NCI-H748 treated with DMSO at 0.1 percent for 48 hours (cell line): ENCODE results near the gene KIAA1549.
"Not testable (repeated sequence)": the region's sequence is repeated elsewhere in the genome, so short reads cannot be mapped to it uniquely, and the experiment has no call there.

Experiments used
- DNase-seq: peaks from one replicate; lab custom pipeline; 2025; lab: John Stamatoyannopoulos, UW

Gene KIAA1549

DNA sequence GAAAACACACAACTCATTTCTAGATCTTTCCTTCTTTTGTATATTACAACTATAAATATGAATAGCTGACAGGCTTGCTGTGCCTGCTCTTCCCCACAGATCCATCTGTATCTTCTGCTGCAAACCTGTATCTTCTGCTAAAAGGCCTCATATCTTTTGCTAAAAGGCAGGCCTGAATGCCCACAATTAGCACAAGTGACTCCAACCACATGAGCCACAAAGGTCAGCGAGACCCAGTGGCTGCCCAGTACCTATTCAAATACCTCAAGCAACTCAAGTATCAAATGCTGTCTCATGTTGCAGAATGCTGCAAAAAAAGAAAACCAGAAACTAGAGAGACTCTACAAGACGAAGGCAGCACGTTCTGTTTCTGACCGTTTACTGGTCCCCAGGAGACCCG lies 128.7 kb downstream of the KIAA1549 start:
- DNase-seq = no peak

DNA sequence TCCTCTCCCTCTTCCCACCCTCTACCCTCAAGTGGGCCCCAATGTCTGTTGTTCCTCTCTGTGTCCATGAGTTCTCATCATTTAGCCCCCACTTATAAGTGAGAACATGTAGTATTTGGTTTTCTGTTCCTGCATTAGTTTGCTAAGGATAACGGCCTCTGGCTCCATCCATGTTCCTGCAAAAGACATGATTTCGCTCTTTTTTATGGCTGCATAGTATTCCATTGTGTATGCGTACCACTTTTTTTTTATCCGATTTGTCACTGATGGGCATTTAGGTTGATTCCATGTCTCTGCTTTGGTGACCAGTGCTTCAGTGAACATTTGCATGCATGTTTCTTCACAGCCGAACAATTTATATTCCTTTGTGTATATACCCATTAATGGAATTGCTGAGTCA lies 131.5 kb downstream of the KIAA1549 start:
- DNase-seq = no peak

DNA sequence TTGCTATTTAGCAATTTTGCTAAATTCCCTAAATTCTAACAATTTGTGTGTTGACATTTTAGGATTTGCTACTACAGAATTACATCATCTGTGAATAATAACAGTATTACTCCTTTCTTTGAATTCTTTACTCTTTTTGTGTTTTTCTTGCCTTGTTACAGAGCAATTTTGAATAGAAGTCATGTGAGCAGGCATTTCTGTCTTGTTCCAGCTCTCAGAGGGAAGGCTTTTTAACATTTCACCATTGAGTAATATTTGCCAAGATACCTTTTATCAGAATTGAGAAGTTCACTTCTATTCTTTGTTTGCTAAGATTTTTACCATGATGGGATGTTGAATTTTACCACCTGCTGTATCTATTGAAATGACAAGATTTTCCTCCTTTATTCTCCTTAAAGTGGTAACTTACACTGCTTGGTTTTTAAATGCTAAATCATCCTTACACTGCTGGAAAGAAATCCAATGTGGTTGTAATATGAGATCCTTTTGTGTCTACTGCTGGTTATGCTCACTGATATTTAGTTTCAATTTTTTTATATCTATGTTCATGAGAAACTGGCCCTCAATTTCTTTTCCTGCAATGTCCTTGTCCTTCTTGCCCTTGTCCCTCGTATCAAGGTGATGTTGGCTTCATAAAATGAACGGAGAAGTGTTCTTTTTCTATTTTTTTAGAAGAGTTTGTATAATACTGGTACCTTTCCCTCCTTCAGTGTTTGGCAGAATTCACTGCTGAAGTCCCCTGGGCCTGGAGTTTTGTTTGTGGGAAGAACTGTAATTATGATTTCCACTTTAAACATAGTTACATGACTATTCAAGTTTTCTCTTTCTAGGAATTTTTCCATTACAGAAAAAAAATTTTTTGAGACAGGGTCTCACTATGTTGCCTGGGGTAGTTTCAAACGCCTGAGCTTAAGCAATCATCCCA lies 132.9 kb downstream of the KIAA1549 start:
- DNase-seq = no peak

DNA sequence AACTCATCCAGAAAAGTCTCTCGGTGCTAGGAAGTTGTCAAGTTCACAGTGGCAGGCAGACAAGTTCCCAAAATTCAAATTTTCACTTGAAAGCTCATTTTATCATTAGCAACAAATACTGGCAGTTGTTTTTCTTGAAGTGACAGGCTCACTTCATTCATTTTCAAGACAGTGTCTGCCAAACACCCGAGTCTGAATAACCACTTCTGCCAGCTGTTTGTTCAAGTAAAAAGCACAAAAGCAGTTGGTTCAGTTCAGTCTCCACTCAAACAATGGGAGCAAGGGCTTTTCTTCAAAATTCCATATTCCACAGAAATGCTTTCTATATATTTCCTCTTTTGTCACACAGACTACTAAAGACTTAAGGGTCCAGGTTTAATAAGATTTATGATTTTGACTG lies 135.5 kb downstream of the KIAA1549 start:
- DNase-seq = no peak

DNA sequence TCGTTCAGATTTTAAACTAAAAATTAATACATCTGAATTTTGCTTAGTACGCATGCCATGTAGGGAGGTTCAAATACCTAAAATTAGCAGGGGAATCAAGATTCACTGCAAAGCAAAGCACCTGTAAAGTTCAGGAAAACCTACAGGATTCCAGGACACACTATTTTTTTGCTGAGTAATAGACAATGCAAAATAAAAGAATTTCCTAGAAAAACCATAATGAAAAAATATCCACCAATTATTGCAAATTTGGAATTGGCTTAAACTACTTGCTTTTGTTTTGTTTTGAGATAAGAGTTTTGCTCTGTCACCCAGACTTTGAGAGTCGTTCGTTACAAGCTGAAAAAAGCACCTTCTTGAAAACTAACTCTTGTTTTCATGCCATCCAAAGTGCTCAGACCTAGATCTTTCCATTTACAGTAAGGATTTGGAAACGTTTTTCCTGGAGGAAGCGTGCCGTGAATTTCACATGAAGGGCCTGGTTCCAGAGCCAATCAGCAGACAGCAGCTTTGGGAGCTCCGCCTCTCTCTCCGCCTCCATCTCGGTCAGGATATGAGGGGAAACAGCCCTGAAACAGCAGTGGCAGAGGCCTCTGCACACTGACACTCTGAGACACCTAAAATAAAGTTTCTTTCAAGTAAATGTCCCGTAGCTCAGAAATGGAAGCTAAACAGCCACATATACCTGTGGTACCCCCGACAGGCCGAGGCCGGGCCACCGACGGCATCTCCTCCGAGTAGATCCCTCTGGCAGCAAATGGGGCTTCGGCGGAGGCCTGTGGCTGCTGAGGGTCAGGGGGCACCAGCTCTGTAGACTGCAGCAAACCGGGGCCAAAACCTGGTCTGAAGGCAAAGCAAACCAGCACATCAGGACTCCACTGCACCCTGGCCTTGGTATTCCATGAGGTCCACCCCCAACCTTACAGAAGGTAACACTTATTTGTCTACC lies 137.3 kb downstream of the KIAA1549 start:
- DNase-seq = no peak

DNA sequence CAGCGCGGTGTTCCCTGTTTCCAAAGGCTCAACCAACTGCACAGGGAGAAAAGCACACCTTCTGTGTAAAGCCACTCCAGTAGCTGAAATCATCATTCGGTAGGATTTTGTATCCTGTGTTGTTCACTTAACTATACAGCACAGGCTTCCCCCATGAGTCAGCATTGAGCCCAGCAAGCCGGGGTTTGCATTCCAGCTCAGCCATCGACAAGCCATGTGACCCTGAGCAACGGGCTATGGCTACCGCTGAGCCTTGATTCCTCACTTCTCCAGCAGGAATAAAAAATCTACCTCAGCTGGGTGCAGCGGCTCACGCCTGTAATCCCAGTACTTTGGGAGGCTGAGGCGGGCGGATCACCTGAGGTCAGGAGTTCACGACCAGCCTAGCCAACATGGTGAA lies 139.1 kb downstream of the KIAA1549 start:
- DNase-seq = no peak

DNA sequence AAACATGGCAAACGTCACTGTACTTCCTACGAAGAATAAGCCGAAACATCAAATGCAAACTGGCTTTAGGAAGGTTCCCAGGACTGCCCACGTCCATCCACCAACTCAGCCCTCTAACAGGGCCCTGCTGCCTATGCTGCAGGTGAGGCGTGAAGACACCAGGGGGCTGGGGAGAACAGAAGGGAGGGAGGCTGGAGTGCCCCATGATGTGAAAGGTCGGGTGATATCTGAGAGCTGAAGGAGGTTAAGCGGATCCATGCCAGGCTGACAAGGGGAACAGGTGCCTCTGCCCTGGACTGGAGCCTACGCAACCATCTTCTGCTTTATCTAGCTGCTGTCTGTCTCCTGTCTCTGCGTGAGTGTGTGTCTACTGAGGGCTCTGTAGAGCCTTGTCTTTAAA lies 143.0 kb downstream of the KIAA1549 start:
- DNase-seq = peak; percentile 19

DNA sequence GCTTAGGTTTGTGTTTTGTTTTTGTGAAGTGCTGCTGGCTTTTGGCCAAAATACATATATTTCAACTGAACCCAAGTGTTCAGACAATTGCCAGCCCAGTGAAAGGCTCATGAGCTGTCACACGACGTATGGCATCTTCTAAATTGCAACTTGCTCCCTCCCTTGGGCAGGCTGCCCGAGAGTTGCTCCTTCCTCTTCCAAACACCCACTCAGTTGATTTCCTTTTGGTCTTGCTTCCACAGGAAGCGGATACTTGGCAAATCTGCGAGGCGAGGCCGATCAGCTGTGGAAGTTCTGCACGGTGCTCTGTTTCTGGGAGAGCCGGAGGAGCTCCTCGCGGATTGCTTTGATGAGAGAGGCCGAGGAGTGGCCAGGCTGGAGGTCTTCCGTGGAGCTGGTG lies 143.6 kb downstream of the KIAA1549 start:
- DNase-seq = peak; percentile 82

DNA sequence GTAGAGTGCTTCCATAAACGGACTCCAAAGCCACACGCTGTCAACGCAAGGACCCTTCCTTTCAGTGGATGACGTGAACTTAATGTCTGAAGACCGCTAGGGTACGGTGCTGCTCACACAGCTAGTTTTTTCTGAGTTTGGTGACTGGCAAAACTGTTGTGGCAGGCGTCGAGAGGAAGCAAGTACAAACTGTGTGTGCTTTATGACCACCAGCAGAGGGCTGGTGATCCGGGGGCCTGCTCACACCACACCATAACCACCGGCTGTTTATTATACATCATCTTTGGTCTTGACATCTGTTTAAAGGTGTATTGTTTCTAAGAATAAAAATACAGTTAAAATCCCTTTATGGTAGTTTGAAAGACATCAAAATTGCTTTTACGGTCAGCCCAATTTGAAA lies 146.1 kb downstream of the KIAA1549 start:
- DNase-seq = no peak

DNA sequence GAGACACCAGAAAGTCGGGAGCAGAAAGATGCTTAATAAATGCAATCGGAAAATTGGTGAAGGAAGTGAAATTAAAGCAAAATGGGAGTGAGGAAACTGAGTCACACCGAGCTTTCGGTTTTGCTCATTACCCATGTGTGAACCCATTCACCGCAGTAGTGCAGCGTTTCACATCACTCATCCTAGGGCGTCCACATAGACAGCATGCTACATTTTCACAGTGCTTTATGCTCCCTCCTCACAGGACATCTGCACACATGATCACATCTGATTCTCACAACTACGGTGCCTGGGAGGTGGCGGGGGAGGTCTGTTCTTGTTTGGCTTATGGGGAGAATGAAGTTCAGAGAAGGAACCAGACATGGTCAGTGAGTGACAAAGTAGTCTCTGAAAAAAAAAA lies 146.6 kb downstream of the KIAA1549 start:
- DNase-seq = no peak

DNA sequence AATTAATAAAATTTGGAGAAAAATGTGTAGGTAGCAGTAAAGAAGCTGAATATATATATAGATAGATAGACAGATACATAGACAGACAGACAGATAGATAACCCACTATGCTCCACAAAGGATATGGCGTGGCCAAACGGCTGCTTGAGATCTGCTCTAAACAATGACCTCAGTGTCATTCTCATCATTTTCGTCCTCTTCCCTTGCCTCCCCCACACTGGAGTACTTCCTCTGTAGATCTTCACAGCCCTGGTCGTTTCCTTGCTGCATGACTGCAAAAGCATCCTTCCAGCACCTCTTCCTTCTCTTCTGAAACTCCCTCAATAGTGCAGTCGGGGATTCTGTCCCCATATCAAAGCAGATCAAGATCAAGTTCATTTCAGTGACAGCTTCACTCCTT lies 147.6 kb downstream of the KIAA1549 start:
- no peak for DNase-seq

DNA sequence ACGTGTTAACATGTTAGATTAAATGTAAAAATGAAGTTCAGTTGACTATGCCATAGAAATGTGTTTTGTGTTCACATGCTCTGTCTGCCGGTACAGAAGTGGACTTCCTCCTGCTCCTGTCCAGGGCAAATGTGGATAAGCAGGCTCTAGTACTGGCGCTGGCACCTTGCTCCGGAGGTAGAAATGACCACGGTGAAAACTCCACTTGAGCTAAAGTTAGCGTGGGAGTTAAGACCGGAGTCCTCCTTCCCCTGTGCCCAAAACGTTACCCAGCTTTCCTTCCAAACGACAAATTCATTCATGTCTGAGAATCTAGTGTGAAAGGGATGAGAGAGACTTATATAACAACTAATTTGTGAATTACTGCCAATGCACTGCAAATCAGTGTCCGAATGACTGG lies 148.2 kb downstream of the KIAA1549 start:
- no peak for DNase-seq

DNA sequence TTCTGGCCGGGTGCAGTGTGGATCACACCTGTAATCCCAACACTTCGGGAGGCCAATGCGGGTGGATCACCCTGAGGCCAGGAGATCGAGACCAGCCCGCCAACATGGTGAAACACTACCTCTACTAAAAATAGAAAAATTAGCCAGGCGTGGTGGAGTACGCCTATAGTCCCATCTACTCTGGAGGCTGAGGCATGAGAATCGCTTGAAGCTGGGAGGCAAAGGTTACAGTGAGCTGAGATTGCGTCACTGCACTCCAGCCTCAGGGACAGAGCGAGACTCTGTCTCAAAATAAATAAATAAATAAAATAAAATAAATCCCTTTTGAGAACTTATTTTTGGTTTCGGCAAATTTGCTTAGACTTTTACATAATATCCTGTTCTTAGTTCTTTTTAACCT lies 151.9 kb downstream of the KIAA1549 start:
- no peak for DNase-seq

DNA sequence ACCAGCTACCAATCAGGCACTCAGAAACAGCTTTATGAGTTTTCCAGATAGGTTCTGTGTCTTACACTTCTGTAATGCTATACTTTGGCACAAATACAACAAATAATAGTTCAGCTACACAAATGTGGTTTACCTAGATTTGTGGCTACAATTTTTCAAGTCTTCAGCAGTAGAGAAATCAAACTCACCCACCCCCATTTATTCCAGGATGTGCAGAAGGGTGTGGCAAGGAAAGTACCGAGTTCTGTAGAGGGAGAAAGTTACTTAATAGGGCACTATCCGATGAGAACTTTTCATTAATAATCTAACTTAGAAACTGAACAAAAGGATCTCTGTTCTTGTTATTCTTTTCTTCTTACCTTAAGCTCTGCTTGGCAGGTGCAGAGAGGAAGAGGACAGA lies 152.9 kb downstream of the KIAA1549 start:
- DNase-seq = no peak

DNA sequence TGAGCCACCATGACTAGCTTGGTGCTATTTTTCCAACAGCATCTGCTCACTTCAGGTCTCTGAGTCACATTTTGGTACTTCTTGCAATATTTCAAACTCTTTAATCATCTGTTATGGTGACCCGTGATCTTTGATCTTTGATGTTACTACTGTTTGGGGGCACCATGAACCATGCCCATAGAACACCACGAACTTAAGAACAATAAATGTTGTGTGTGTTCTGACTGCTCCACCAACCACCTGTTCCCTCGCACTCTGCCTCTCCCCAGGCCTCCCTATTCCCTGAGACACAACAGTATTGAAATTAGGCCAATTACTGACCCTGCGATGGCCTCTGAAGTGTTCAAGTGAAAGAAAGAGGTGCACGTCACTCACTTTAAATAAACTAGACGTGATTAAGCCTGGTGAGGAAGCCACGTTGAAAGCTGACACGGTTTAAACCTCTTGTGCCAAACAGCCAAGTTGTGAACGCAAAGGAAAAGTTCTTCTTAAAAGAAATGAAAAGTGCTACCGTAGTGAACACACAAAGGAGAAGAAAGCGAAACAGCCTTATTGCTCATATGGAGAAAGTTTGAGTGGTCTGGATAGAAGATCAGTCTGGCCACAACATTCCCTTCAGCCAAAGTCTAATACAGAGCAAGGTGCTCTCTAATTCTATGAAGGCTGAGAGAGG lies 156.0 kb downstream of the KIAA1549 start:
- DNase-seq = no peak

DNA sequence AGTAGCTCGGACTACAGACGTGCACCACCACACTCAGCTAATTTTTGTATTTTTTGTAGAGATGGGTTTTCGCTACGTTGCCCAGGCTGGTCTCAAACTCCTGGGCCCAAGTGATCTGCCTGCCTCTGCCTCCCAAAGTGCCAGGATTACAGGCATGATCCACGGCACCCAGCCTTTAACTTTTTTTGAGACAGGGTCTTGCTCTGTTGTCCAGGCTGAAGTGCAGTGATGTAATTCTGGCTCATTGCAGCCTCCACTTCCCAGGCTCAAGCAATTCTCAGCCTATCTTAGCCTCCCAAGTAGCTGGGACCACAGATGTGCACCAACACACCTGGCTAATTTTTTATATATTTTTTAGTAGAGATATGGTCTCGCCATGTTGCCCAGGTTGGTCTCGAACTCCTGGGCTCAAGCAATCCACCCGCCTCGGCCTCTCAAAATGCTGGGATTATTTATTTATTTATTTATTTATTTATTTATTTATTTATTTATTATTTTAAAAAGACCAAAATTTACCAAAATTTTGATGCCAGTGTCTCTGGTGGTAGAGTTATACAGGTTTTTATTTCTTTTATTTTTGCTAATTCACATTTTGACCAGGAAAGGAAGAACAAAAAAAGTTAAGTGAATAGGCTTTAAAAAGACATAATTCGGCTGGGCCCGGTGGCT lies 158.2 kb downstream of the KIAA1549 start:
- no peak for DNase-seq

DNA sequence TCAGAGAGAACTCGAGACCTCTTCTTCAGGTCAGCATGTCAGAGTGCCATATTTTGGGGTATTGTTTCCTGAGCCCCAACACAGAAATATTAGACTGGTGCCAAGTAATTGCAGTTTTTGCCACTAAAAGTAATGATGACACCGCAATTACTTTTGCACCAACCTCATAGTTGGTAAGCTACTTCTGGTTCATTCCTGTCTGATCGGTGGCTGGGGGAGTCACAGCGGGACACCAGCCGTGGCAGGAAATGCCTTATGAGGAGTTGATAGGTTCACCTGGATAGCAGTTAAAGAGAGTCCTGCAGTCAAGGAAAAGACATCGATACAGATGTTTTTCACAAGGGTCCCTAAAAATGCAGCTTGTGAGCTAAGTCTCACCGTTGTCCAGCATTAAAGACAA lies 159.3 kb downstream of the KIAA1549 start:
- no peak for DNase-seq

DNA sequence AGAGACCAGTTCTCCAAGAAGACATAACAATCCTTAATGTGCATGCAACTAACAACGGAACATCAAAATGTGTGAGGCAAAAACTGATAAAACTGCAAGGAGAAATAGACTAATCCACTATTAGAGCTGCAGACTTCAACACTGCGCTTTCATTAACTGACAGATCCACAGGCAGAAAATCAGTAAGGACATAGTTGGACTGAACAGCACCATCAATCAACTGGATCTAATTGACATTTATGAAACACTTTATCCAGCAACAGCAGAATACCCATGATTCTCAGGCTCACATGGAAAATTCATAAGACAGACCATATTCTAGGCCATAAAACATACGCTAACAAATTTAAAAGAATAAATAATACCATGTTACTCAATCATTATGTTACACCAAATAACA lies 161.6 kb downstream of the KIAA1549 start:
- DNase-seq = no peak

DNA sequence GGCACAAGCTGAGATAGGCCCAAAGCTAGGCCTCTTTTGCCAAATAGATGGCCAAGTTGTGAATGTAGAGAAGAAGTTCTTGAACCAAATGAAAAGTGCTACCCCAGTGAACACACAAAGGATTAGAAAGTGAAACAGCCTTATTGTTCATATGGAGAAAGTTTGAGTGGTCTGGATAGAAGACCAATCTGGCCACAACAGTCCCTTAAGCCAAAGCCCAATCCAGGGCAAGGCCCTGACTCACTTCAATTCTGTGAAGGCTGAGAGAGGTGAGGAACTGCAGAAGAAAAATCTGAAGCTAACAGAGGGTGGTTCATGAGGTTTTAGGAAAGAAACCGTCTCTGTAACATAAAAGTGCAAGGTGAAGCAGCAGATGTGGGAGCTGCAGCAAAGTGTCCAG lies 164.5 kb downstream of the KIAA1549 start:
- DNase-seq = no peak

DNA sequence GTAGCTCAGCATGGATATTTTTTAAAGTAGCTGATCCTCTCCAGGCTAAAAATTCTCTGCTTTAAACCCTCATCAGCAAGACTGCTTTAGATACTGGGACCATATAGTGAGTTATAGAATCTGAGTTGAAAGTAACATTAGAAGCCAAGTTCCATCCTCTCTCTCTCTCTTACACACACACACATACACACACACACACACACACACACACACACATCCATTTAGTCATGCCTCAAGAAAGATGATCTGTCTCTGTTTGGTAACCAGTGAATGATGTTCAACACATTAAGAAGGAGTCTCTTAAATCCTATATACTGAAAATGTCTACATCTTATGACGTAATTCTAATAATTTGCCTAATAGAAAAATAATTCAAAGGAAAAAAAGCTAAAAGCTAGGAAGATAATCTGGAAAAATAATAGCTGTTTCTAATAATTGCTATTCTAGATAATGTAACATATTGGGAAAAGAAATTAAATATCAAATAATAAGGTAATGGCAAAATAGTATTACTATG lies 166.3 kb downstream of the KIAA1549 start:
- no peak for DNase-seq

DNA sequence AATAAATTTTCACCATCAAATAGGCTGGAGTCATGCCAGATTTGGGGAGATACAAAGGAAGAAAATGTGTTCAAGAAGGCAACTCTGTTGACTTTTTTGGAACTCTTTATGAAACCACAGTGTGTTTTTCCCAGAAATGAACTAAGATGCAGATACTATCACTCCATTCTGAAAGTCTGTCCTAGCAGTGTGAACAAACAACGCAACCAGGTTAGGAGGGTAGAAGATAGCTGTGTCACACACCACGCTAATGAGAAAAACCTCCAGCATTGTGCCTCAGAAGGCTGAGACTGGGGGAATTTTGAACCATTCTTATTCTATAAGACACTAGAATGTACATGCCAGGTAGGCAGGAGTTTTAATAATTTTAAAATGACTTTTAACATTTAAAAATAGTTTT lies 167.2 kb downstream of the KIAA1549 start:
- DNase-seq = no peak

DNA sequence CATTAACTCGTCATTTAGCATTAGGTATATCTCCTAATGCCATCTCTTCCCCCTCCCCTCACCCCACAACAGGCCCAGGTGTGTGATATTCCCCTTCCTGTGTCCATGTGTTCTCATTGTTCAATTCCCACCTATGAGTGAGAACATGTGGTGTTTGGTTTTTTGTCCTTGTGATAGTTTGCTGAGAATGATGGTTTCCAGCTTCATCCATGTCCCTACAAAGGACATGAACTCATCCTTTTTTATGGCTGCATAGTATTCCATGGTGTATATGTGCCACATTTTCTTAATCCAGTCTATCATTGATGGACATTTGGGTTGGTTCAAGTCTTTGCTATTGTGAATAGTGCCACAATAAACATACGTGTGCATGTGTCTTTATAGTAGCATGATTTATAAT lies 169.9 kb downstream of the KIAA1549 start:
- DNase-seq = not testable (repeated sequence)
